ENCODE data around the gene OGFOD3. TPM values are rescaled to one million over a fixed set of nuclear protein-coding genes. Genes with fewer than 3 reads are reported as not detected.

Gene OGFOD3
- 26.9 TPM for total RNA-seq

DNA sequence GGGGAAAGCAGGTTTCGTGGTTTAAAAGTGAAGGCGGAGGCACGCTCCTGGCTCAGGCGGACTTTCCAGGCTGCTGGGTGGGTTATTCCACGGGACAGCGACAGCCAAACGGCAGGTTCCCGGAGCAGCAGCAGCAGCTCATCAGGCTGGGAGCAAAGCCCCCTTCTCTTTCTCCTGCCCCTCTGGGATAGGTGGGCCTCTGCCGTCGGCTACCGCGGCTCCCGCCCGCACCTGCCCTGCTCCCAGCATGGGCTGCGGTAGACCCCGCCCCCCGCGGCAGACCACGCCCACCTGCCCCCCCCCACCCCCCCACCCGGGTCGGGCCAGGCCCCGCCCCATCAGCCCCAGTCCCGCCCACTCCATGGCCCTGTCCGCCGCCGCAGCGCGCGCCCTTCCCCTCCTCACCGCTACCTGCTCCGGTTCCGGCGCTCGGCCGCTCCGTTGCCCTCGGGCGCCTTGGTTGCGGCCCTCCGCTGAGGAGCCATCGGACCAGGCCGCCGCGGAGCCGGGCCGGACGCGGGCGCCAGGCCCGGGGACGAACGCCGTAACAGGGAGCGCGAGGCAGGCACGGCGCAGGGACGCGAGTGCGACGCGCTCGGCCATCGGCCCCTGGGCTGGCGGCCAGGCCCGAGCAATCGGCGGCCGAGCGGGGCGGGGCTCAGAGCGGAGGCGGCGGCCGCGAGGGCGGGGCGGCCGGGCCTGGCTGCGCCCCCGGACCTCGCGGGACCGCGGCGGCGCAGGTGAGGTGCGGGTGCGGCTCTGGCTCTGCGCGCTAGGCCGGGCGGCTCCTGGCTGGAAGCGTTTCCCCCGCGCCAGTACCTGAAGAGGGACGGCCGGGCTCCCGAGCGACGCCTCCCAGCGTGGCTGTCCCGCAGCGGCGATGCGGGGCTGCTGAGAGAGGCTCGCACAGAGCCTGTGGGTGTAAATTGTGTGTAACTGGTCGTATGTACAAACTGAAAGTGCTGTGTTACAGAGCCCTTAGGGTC, at the start of gene OGFOD3, which contains the start of gene HEXD:
Gene OGFOD3 (minus strand): TSS at position 586 of the 986 bp plus-strand sequence. CDS start 101 bp downstream, at position 485.
Gene HEXD (plus strand): TSS at position 347 of the 986 bp plus-strand sequence. CDS start 1,453 bp downstream, outside the sequence.

GRCh38 chr17:82458179-82458884, 39.9 kb upstream of the OGFOD3 start, which contains the start of gene NARF:
Gene NARF (plus strand): TSS chr17:82458741. CDS start chr17:82458804, 63 bp downstream.

GRCh38 chr17:82450357-82451106, 32.1 kb upstream of the OGFOD3 start, which contains the start of gene CYBC1:
Gene CYBC1 (minus strand): TSS chr17:82450752. CDS start chr17:82449254, 1,498 bp downstream.

DNA sequence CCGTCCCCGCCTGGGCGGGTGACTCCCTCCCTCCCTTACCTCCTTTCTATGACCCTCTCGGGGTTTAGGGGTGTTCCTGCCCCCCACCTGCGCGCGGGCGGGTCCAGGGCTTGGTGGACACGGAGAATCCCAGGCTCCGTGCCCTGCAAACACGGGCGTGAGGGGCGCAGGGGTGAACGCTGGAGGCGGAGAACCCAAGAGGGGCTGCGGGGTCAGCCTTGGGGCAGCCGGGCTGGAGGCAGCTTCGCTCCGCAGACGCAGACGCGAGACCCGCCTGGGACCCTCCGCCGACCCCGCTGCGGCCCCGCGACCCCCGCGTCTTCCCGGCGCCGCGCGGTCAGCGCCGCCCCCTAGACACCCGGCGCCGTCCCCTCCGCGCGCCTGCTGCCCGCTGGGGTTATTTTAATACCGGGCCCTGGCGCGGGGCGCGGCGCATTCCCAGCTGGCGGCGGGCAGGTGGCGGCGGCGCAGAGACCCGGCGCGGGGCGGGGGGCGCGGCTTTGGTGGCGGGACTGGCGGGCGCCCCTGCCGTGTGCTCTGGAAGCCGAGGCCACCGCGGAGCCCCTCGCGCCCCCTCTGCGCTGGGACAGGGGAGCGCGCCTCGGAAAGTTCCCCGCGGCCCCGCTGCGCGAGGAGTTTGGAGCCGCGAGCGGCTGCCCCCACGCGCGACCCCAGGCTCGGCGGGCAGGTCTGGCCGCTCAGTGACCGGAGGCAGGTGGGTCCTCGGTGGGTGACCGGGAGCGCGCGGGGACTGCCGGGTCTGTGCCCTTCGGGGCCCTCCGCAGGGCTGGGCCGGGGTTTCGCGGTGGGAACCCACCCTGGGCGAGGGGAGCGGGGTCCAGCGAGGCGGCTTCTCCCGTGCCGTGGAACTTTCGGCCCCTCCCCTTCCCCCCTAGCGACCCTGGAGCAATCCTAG, 46.8 kb downstream of the OGFOD3 start, which contains the start of gene UTS2R:
Gene UTS2R (plus strand): TSS at position 433 of the 916 bp plus-strand sequence. CDS start 2,560 bp downstream, outside the sequence.

GRCh38 chr17:82358465-82359350, 59.7 kb downstream of the OGFOD3 start, which contains the start of gene TEX19:
Gene TEX19 (plus strand): TSS chr17:82359247. CDS start chr17:82362151, 2,904 bp downstream.

Small RNA genes lying within 50 kb of the gene (small RNA-seq; reads per million reads assigned to genes)
- not detected for gene RF00019 (ENCODE audit: low replicate concordance)

Other genes starting within 250 kb of the OGFOD3 start
- gene CCDC57, start 205.7 kb downstream of the OGFOD3 start, total RNA-seq = 39.7 TPM
- gene SLC16A3, start 189.5 kb downstream of the OGFOD3 start, total RNA-seq = 35.7 TPM
- gene CSNK1D, start 144.9 kb downstream of the OGFOD3 start, total RNA-seq = 75.4 TPM
- 1.4 TPM for gene CD7, start 101.0 kb downstream of the OGFOD3 start, total RNA-seq
- 3.6 TPM for gene SECTM1, start 84.8 kb downstream of the OGFOD3 start, total RNA-seq
- gene TEX19, start 59.3 kb downstream of the OGFOD3 start, total RNA-seq = not detected
- 0.29 TPM for gene UTS2R, start 46.8 kb downstream of the OGFOD3 start, total RNA-seq
- 40.5 TPM for gene HEXD, start 239 bp downstream of the OGFOD3 start, total RNA-seq
- gene CYBC1, start 32.2 kb upstream of the OGFOD3 start, total RNA-seq = 40.9 TPM
- 50.8 TPM for gene NARF, start 40.2 kb upstream of the OGFOD3 start, total RNA-seq
- gene FOXK2, start 101.1 kb upstream of the OGFOD3 start, total RNA-seq = 38.5 TPM
- gene WDR45B, start 229.9 kb upstream of the OGFOD3 start, total RNA-seq = 89.1 TPM